Transverse colon (tissue), 4 donors: ENCODE measurements around the gene HBD. TPM values are rescaled to one million over a fixed set of nuclear protein-coding genes. Genes with fewer than 3 reads are reported as not detected.

ENCODE experiments used
- DNase-seq: peaks from one replicate; pipeline ENCODE4 v3.0.0-alpha.2; 2019
- H3K27ac ChIP-seq, 4 donors: fragments of 200-600 bp; sonication (generic); 2 replicates each; pipeline ENCODE4 v1.5.1; 2016 to 2018; ENCODE audit warnings: inconsistent platforms in 4 of 4
- H3K27me3 ChIP-seq: fragments of 200-600 bp; sonication (generic); 2 replicates; pipeline ENCODE4 v1.5.1; 2017; ENCODE audit warnings: inconsistent platforms
- H3K36me3 ChIP-seq, 4 donors: fragments of 200-600 bp; sonication (generic); 2 replicates each; pipeline ENCODE4 v1.5.1; 2017 to 2019; ENCODE audit warnings: inconsistent platforms in 4 of 4
- H3K4me1 ChIP-seq, 4 donors: fragments of 200-600 bp; sonication (generic); 2 replicates each; pipeline ENCODE4 v1.5.1; 2017 to 2020; ENCODE audit warnings: inconsistent platforms in 4 of 4
- H3K4me3 ChIP-seq, 4 donors: fragments of 200-600 bp; sonication (generic); 1 replicate in 1 of 4; 2 replicates in 3 of 4; pipeline versions ENCODE4 v1.5.1 to v1.6.1; 2017 to 2019; ENCODE audit warnings: inconsistent platforms in 4 of 4
- H3K9me3 ChIP-seq, 2 donors: fragments of 200-600 bp; sonication (generic); 2 replicates each; pipeline ENCODE4 v1.5.1; 2017 to 2019; ENCODE audit warnings: inconsistent platforms in 2 of 2
- CTCF ChIP-seq, 5 experiments: fragments of 200-600 bp in 3 of 5; fragments of 450-650 bp in 2 of 5; sonication (generic) in 3 of 5; IDR thresholded peaks; 1 replicate in 2 of 5; 2 replicates in 3 of 5; pipeline ENCODE4 v1.5.1; 2016 to 2017; ENCODE audit warnings: antibody characterized with exemption in 5 of 5, inconsistent platforms in 3 of 5, mild to moderate bottlenecking in 2 of 5, moderate library complexity in 1 of 5
- EP300 ChIP-seq: sonication (generic); formaldehyde crosslinking; IDR thresholded peaks from one replicate; pipeline ENCODE4 v1.6.1; 2017; ENCODE audit warnings: antibody characterized with exemption, low read depth
- POLR2A ChIP-seq: fragments of 450-650 bp; IDR thresholded peaks from one replicate; pipeline ENCODE4 v1.6.1; 2016; ENCODE audit warnings: antibody characterized with exemption, mild to moderate bottlenecking, moderate library complexity
- POLR2AphosphoS5 ChIP-seq, 3 donors: sonication (generic); formaldehyde crosslinking; IDR thresholded peaks; one replicate each; pipeline ENCODE4 v1.6.1; 2016; ENCODE audit warnings: antibody characterized with exemption in 3 of 3
- WGBS, 2 donors: methylation state at CpG; one replicate each; pipeline ENCODE4 v1.1.5; 2018; ENCODE audit warnings: low coverage in 1 of 2; 5-methylcytosine and 5-hydroxymethylcytosine counted together
- in situ Hi-C, 4 donors: fragments of 200-750 bp; cut with MboI; loops; one replicate each; pipeline versions ENCODE4 v1.15.0 to v1.15.1; 2017; ENCODE audit warnings: low sequenced_read_pairs in 3 of 4, low pct_ligation_motif_present in 1 of 4, low pct_unique_long_range_greater_than_20kb in 1 of 4
- intact Hi-C: fragments of 100-400 bp; cut with DNase I; formaldehyde crosslinking; loops from one replicate; pipeline ENCODE4 v1.15.1; 2023; ENCODE audit warnings: low total_unique reads
- total RNA-seq, 4 donors: library from RNA; depleted of rRNA; stranded (reverse); fragments of >200 nt; gene quantifications; one replicate each; pipeline ENCODE4 v1.1.0, GENCODE V29; 2016

HBD gene
- total RNA-seq, 4 donors from 2014 or later, result not detected

- H3K9me3 ChIP-seq, result no peaks in the 10 kb centered on the region
- no peak overlapping the region for H3K27ac ChIP-seq
- H3K27me3 ChIP-seq, result no peaks in the 10 kb centered on the region
- no peak for DNase-seq
- in situ Hi-C loops (no loop called here), intact Hi-C loops (no loop called here)
- WGBS, 2 donors, result 64 to 80% methylated on average over 1 to 2 of the region's 2 CpGs
- TF ChIP-seq POLR2A (no peak), EP300 (no peak), CTCF (IDR thresholded peaks at IDR 0.05) (no peak), POLR2AphosphoS5 (IDR thresholded peaks at IDR 0.05) (no peak)
- H3K4me3 ChIP-seq, result no peak overlapping the region
- no peaks in the 10 kb centered on the region for H3K36me3 ChIP-seq
- H3K4me1 ChIP-seq, result no peaks in the 10 kb centered on the region
Observed at GRCh38 chr11:5203366-5203765, 30.9 kb downstream of the HBD start.

GRCh38 chr11:5200582-5200981 is 33.7 kb downstream of the HBD start, which contains the start of gene OR51V1:
Gene OR51V1 (minus strand): TSS chr11:5200682. CDS start chr11:5200682, 0 bp downstream.
- Histone ChIP-seq H3K27me3 (no peaks in the 10 kb centered on the region), H3K9me3 (no peaks in the 10 kb centered on the region), H3K27ac (no peak within 1 kb of the TSS), H3K4me1 (no peaks in the 10 kb centered on the region), H3K4me3 (no peak within 1 kb of the TSS), H3K36me3 (no peaks in the 10 kb centered on the region)
- no peak for DNase-seq
- TF ChIP-seq POLR2A (no peak), EP300 (no peak), POLR2AphosphoS5 (IDR thresholded peaks at IDR 0.05) (no peak), CTCF (IDR thresholded peaks at IDR 0.05) (no peak)
- in situ Hi-C loops (no loop called here), intact Hi-C loops (no loop called here)
- 19 to 29% methylated on average over 1 of the region's 1 CpG for WGBS, 2 donors

GRCh38 chr11:5198285-5198684 is 36.0 kb downstream of the HBD start:
- in situ Hi-C loops (no loop called here), intact Hi-C loops (no loop called here)
- no peak for DNase-seq
- no peaks in the 10 kb centered on the region for H3K27me3 ChIP-seq
- no peak overlapping the region for H3K4me3 ChIP-seq
- TF ChIP-seq POLR2AphosphoS5 (IDR thresholded peaks at IDR 0.05) (no peak), CTCF (IDR thresholded peaks at IDR 0.05) (no peak), EP300 (no peak), POLR2A (no peak)
- H3K4me1 ChIP-seq, result no peaks in the 10 kb centered on the region
- no peak overlapping the region for H3K27ac ChIP-seq
- H3K36me3 ChIP-seq, result no peaks in the 10 kb centered on the region
- no peaks in the 10 kb centered on the region for H3K9me3 ChIP-seq

GRCh38 chr11:5197536-5197935 is 36.7 kb downstream of the HBD start:
- H3K27me3 ChIP-seq, result no peaks in the 10 kb centered on the region
- no peaks in the 10 kb centered on the region for H3K9me3 ChIP-seq
- 44 to 73% methylated on average over 1 to 3 of the region's 3 CpGs for WGBS, 2 donors
- no peaks in the 10 kb centered on the region for H3K4me1 ChIP-seq
- H3K27ac ChIP-seq, result no peak overlapping the region
- no peak for DNase-seq
- H3K4me3 ChIP-seq, result no peak overlapping the region
- in situ Hi-C loops, result no loop called here
- TF ChIP-seq EP300, result no peak
- no peak for TF ChIP-seq POLR2AphosphoS5 (IDR thresholded peaks at IDR 0.05)
- TF ChIP-seq POLR2A, result no peak
- TF ChIP-seq CTCF (IDR thresholded peaks at IDR 0.05), result no peak
- H3K36me3 ChIP-seq, result no peaks in the 10 kb centered on the region
- intact Hi-C loops, result no loop called here
